Urothelium cell line (cell line): ENCODE measurements around the gene MORF4L1.
"Not testable (repeated sequence)": the region's sequence is repeated elsewhere in the genome, so short reads cannot be mapped to it uniquely, and the experiment has no call there.

Experiments
- DNase-seq: peaks from one replicate; pipeline ENCODE4 v3.0.0; 2011; ENCODE audit warnings: low spot score, mixed read lengths
- FAIRE-seq: peaks from 2 replicates; lab custom pipeline; 2011; peaks lifted over from hg19 to GRCh38; lab: Jason Lieb, UNC

MORF4L1 gene

DNA sequence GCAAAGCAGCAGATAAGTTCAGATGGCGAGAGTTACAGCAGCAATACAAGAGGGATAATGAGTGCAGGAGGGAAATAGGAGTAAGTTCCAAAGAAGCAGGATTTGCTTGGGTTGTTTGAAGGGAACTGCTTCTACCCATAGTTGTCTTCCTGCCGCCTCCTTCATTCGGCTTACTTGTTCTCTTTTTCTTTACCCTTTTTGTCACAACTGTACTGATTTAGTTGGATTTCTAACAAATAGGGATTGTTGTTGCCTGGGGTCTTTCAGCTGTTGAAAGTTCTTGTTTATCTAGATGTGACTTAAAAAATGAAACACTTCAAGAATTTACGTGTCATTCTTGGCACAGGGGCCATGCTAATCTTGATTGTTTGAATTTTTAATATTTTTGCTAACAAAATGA is 25.9 kb downstream of the MORF4L1 start:
- DNase-seq: no peak
- FAIRE-seq: no peak

DNA sequence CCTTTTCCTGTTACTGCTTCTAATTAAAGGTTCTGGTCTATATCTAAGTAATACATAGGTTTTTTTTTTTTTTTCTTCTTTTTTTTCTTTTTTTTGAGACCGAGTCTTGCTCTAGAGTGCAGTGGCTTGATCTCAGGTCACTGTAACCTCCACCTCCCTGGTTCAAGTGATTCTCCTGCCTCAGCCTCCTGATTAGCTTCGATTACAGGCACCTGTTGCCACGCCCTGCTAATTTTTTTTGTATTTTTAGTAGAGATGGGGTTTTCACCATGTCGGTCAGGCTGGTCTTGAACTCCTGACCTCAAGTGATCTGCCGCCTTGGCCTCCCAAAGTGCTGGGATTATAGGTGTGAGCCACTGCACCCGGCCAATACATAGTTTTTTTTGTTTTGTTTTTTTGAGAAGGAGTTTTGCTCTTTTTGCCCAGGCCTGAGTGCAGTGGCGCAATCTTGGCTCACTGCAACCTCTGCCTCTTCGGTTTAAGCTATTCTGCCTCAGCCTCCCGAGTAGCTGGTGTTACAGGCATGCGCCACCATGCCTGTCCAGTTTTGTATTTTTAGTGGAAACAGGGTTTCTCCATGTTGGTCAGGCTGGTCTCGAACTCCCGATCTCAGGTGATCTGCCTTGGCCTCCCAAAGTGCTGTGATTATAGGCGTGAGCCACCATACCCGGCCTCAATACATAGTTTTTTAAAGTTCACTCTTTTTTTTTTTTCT is 28.3 kb downstream of the MORF4L1 start:
- not testable (repeated sequence) for DNase-seq, FAIRE-seq

DNA sequence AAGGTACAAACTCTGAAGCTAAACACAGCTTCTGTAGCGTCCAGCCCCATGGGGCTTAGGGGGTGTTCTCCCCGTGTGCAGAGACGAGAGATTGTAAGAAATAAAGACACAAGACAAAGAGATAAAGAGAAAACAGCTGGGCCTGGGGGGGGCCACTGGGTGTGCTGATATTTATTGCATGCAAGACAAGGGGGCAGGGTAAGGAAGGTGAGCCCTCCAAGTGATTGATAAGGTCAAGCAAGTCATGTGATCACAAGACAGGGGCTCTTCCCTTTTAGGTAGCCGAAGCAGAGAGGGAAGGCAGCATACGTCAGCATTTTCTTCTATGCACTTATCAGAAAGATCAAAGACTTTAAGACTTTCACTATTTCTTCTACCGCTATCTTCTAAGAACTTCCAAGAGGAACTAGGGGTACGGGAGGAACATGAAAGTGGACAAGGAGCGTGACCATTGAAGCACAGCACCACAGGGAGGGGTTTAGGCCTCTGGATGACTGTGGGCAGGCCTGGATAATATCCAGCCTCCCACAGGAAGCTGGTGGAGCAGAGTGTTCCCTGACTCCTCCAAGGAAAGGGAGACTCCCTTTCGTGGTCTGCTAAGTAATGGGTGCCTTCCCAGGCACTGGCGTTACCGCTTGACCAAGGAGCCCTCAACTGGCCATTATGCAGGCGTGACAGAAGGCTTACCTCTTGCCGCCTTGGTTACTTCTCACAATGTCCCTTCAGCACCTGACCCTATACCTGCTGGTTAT is 29.8 kb downstream of the MORF4L1 start:
- not testable (repeated sequence) for FAIRE-seq

DNA sequence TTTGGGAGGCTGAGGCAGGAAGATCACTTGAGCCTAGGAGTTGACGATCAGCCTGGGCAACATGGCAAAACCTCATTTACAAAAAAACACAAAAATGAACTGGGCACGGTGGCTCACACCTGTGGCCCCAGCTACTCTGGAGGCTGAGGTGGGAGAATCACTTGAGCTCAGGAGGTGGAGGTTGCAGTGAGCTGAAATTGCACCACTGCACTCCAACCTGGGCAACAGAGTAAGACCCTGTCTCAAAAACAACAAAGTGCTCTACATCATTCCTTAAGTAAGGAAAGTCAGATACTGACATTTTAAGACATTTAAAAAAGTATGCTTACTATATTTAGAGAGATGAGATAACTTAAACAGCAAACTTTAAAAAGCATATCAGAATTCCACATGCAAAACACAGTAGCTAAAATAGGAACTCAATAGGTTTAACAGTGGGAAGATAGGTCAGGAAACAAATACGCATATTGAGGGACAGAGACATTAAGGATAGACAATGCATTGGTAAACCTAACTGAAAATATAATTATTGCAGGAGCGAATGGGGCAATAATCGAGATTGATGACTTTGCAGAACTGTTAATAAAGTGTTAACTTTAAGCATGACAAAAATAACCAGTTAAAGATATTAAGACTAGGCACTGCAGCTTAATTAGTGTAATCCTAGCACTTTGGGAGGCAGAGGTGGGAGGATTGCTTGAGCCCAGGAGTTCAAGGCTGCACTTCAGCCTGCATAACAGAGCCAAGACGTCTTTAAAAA is 32.1 kb downstream of the MORF4L1 start:
- FAIRE-seq (no peak), DNase-seq (no peak)

More for the DNA sequence above, 29.8 kb downstream of the MORF4L1 start:
- DNase-seq: not testable (repeated sequence)

DNA sequence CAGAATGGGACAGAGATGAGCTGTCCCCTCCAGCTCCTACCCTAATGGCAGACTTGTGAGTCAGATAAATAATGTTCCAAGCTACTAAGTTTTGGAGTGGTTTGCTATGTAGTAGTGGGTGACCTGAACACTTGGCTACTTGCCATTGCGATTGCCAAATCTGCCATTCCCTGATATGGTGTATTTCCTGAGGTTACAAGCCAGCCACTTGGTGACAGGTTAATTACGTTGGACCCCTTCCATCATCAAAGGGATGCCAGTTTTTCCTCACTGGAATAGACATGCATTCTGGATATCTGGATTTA is 33.6 kb downstream of the MORF4L1 start:
- DNase-seq (no peak), FAIRE-seq (no peak)

DNA sequence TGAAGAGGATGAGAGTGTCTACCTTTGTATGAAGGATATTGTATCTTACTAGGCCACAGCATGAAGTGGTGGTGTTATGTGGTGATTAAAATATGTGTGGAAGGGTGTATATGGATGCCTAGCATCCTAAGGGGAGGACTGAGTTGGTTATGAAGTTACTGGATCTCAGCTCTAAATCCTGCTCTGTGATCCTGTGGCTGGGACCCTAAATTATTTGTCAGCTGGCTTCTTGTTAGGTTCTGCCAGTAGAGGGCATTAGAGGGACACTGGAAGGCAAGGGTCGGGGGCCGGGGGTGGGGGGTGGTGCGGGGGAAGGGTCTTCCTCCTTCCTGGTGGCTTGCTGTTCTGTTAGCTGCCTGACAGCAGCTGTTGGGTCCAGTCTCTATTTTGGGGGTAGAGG is 34.9 kb downstream of the MORF4L1 start:
- DNase-seq (no peak), FAIRE-seq (no peak)

DNA sequence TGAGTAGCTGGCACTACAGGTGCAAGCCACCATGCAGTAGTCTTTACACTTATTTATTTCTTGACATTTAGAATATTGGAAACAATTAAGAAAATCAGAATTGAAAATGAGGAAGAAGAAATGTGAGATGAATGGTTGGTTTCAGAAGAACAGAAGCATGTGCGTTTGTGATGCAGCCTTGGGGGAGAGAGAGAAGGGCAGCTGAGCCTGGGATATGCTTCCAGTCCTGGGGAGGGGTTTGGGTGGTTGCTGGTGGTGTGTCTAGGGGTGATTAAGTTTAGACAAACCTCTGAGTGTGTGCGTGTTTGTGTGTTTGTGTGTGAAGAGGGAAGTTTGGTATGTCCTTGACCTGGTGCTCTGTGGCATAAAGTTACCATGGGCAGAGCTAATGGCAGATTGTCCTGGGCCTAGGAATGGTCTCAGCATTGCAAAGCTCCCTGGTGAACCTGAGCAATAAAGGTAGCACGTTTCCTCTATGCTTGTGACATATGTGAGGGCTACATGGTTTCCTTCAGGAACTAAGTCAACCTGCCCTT is 36.5 kb downstream of the MORF4L1 start:
- FAIRE-seq: no peak
- no peak for DNase-seq

DNA sequence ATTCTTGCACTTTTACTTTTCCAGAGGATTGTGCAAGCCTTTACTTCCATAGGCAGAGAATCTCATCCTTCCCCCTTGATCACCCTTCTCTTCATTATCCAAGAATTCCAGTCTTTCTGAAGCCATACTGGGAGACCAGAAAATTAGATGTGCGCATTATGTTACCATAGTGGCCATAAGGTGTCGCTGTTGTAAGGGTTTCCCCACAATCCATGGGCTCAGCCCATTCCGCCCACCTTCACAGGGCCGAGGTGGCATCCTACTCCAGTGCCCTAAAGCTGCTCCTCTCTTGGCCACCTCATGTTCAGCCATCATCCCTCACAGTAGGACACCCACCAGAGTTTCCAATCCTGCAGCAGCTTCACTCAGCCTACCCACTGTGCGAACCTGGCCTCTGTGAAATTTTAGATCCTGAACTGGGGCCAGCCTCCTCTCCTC is 37.1 kb downstream of the MORF4L1 start:
- DNase-seq: peak; percentile 59
- no peak for FAIRE-seq

DNA sequence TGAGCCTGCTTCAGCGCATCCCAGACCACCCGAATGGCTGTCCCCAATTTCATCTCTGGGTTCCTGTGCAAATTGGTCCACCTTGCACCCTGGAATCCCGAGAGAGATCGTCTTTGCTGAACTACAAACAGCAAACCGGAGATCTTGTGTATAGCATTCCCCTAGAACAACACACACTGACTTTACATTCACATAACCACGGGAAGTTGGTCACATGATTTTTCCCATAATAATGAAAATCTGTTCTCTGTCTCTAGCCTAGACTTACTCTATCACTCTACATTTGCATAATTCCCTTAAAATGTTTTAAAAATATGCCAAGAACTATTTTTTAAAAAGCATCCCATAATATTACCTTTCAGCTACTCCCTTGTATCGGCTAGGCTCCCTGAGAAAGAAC is 37.6 kb downstream of the MORF4L1 start:
- no peak for DNase-seq
- FAIRE-seq: no peak

DNA sequence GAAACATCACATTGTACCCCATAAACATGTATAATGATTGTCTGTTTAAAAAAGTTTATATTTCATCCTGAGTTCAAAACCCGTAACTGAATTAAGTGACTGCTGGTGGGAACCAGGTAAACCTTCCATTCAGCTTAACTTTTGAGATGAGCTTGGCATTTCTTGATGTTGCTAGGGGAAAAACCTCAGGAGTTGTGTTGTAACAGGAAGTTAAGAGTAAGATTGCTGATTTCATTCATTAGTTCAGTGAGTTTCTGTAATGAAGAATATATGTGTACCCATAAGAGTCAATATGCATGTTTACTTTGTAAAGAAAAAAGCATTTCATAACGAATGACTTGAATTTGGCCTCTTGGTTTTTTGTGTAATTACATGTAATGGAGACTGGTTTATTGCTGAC is 39.6 kb downstream of the MORF4L1 start:
- no peak for FAIRE-seq
- DNase-seq: no peak

DNA sequence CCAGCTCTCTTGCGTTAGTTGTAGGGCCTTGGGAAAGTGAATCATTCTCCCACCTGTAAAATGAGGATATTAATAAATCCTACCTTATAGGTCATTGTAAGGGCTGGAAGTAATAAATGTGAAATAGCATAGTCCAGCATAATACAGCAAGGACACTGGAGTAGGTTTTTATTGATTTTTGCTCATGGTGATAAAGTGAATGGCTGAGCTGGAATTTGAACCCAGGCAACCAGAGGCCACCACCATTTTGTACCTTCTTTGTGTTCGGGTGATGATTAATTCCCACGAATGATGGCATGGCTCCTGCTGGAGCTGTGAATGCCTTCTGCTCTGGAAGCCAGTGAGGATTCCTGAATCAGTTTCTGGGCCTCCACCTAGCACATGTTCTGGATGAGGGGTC is 40.3 kb downstream of the MORF4L1 start:
- no peak for FAIRE-seq

DNA sequence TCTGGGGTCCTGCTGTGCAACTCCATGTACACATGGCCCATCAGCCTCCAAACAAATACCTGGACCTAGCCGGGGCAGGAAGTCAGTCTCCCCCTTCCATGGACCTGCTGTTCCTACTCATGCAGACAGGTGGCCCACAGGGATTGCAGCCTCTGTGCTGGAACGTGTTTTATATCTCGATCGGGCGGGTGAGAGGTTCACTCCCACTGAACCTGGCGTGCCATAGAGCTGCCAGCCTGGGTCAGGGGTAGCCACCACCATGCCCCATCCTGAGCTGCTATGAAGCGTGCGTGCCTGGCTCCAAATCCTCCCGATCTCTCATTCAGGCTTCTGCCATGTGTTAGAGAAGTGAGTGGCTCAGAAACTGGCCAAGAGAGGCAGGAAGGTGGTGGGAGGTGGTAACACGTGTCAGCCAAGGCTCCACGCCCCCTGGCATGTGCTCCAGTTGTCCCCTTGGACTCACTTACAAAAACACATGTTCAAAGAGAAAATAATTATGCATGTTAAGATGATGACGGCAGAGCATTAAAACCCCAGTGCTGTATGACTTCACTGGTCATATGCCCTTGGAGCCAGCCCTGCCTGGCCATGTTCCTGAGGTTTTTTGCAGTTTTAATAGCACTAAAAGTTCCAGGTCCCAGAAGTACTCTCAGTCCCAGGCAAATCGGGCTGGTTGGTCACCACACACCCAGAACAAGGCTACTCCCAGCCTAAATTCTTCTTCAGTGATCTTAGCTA is 41.5 kb downstream of the MORF4L1 start:
- FAIRE-seq: peak; percentile 40
- DNase-seq: no peak

More for the DNA sequence above, 40.3 kb downstream of the MORF4L1 start:
- no peak for DNase-seq

DNA sequence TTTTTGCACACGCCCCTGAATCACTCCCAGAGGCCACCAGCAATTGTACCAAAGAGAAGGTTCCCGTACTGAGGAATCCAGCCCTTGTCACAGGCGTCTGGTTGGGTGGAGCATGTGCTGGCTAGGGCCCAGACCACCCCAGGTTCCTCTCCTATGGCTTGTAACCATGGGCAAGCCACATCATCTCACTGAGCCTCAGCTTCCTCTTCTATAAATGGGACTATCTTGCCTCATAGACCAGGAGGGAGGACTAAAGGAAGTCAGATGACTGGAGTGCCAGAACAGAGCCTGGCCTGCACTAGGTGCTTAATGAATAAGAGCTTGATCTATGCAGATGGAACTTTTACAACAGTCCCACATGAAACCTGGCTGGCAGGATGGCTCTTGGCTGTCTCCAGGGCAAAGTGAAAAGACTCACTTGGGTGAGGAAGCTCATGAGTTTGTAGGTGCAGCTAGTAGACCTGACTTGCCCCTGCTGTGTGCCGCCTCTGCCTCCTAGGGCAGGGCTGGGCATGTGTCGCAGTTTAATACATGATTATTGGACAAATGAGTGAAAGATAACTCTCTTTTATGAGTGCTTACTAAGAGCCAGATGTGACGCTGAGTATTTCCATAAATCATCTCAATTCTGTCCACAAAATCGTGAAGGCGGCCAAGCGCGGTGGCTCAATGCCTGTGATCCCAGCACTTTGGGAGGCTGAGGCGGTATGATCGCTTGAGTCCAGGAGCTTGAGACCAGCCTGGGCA is 42.8 kb downstream of the MORF4L1 start:
- no peak for DNase-seq
- no peak for FAIRE-seq

DNA sequence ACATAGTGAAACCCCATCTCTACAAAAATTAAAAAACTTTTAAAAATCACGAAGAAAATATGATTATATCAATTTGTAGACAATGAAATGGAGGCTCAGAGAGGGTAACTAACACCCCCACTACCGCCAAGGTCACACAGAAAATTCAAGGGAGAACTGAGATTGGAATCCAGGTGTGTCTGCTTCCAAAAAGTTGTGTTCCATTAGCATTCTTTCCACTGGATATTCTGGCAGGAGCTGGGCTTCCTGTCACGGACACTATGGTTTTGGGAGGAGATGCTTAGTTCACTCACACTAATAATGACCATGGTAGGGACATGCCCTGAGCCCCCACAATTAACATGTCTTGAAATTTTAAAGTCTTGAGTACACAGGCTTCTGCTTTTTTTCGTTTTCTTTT is 43.4 kb downstream of the MORF4L1 start:
- DNase-seq (no peak), FAIRE-seq (no peak)

DNA sequence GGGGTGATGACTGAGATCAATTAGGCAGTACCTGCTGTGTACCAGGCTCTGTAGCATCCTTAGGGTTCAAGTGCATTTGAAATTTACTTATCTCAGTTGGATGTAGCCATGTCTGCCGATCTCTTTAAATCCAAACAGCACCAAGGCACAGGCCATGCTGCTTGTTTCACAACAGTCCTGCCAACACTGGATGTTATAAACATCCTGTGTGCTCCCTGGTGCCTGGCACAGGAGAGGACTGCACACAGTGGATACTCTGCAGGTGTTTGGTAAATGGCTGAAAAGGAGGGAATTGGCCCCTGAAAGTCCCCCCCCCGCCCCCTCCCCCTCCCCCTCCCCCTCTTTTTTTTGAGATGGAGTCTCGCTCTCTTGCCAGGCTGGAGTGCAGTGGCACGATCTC is 45.2 kb downstream of the MORF4L1 start:
- FAIRE-seq (no peak), DNase-seq (no peak)

DNA sequence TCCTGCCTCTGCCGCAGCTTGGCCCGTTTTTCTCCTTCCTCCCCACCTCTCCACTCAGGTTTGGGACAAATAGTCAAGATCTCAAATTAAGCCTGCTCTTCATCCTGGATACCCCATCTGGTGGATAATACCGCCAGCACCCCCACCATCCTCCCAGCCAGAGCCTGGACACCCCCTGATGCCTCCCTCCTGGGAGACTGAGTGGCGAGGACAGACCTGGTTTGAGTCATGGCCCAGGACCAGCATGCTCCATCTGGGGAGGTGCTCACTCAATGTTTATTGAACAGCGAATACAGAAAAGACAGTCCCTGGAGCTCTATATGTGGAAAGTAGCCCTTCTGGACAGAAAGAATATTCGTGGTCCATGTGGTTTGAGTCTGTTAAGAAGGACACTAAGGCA is 48.8 kb downstream of the MORF4L1 start:
- FAIRE-seq: peak; percentile 40
- no peak for DNase-seq

DNA sequence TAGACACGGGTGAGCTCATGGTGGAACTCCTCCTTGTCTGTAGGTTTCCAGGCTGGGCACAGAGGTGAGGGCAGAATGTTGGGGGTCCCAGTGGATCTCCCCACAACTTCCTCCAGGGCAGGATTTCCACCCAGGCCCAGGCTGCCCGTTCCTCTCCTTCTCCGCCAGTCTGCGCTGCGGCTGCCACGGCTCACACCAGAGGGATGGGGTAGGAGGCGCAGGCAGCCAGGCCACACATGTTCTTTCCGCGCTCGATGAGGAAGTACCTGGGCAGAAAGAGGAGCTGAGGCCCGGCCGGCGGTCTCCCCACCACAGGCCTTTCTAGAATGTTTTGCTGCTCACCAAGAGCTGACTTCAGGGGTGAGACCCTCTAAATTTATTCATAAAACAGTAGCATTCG is 49.2 kb downstream of the MORF4L1 start:
- DNase-seq (no peak), FAIRE-seq (no peak)

DNA sequence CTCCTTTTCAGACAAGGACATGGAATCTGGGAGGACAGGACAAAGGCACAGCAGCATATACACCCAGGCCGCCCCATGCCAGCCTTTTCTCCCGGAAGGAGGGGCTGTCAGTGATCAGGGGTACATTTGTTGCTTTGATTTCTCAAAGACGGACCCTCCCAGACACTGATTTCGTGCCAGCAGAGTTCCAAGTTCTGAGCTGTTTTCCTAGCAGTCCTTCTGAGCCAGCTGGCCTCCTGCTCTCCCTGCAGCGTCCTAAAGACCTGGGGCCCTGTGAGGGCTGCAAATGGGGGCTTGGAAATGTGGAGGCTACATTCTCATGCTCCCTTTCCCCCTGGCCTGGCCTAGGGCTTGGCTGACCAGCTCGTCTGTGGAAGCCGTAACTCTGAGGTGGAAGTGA is 49.8 kb downstream of the MORF4L1 start:
- FAIRE-seq (no peak), DNase-seq (no peak)

DNA sequence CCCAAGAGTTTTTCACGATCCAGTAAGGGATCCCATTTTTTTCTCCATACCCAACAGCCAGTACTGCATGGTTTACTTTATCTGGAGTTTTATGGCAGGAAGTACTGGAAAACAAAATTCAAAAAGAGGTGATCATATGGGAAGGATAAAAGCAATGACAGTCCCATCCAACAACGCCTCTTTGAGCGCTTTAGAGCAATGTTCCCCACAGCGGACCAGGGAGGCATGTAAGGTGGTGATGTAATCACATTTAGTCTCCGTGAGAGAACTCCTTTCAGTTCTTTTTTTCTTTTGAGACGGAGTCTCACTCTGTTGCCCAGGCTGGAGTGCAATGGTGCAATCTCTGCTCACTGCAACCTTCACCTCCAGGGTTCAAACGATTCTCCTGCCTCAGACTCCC is 50.3 kb downstream of the MORF4L1 start:
- FAIRE-seq (no peak), DNase-seq (no peak)
